ENCODE measurements around the gene POC1A. TPM values are rescaled to one million over a fixed set of nuclear protein-coding genes. Genes with fewer than 3 reads are reported as not detected.

POC1A gene
- total RNA-seq, 1 experiment from 2014 or later, result 29.0 TPM

DNA sequence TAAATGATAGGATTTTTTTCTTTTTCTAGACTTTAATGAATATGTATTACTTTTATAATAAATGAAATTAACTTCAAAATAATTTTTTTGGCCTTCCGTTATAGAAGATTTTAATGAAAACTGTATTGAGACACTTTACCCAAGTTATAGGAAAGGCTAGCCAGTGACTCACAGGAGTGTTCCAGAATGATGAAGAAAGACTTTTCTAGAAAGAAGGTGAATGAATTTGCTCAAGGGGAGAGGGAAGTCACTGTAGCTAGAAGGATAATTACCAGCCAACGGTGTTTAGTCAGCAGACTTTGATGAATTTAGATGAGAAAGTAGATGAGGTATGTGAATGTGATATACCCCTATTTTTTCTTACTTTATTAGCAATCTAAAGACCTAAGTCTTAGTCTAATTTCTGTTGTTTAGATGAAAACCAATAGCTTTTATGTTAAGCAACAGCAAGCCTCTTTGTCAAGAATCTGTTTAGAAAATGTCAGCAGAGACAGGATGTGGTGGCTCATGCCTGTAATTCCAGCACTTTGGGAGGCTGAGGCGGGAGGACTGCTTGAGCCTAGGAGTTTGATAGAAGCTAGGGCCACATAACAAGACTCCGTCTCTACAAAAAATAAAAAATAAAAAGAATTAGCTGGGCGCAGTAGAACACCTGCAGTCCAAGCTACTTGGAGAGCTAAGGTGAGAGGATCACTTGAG is 46.9 kb upstream of the POC1A start:
- Histone ChIP-seq H3K4me2 (ENCODE audit: insufficient read depth, insufficient read length, low read length) (no peak overlapping the region), H3K4ac (ENCODE audit: low read depth, low read length) (no peak overlapping the region), H3K23ac (ENCODE audit: insufficient read length, low read depth, low read length) (no peak overlapping the region), H4K5ac (ENCODE audit: insufficient read length, low read depth, low read length) (no peak overlapping the region), H3K56ac (ENCODE audit: insufficient read length, low read depth, low read length) (no peak overlapping the region), H3K27ac (ENCODE audit: insufficient read length, low read depth, low read length) (no peak overlapping the region), H2BK5ac (ENCODE audit: insufficient read length, low read length) (no peak overlapping the region), H3K23me2 (ENCODE audit: insufficient read length, low read depth, low read length, poor library complexity, severe bottlenecking) (peaks cover 7% of the 10 kb centered on the region), H3K4me1 (ENCODE audit: insufficient read depth, low read length) (no peaks in the 10 kb centered on the region), H3K27me3 (ENCODE audit: insufficient read depth, low read length) (no peaks in the 10 kb centered on the region), H4K91ac (ENCODE audit: insufficient read length, low read depth, low read length) (no peak overlapping the region), H2BK12ac (ENCODE audit: insufficient read length, low read depth, low read length) (no peak overlapping the region), H3T11ph (ENCODE audit: low read length) (no peak overlapping the region), H2AK5ac (ENCODE audit: insufficient read length, low read length) (no peak overlapping the region), H2BK120ac (ENCODE audit: low read depth, low read length, poor library complexity, severe bottlenecking) (no peak overlapping the region), H3K9me3 (ENCODE audit: control insufficient read depth, low read depth, low read length) (no peaks in the 10 kb centered on the region), H2AFZ (ENCODE audit: low read length) (no peak overlapping the region), H3K9ac (ENCODE audit: extremely low read depth, insufficient read length, low read length) (no peak overlapping the region), H3K18ac (ENCODE audit: insufficient read length, low read depth, low read length) (no peak overlapping the region), H4K20me1 (ENCODE audit: control insufficient read depth, insufficient read depth, insufficient read length) (no peaks in the 10 kb centered on the region), H3K79me2 (ENCODE audit: insufficient read depth, low read length) (no peaks in the 10 kb centered on the region), H4K8ac (replicated peaks; ENCODE audit: insufficient read length, low read depth, low read length) (no peak overlapping the region), H3K79me1 (ENCODE audit: insufficient read depth, low read depth, low read length, poor library complexity, severe bottlenecking) (no peaks in the 10 kb centered on the region), H2BK20ac (ENCODE audit: low read depth, low read length, poor library complexity, severe bottlenecking) (no peak overlapping the region), H3K14ac (ENCODE audit: insufficient read depth, low read length) (no peak overlapping the region), H2BK15ac (ENCODE audit: low read depth, low read length) (no peak overlapping the region)
- Mint-ChIP-seq H3K36me3 (ENCODE audit: insufficient read depth in 1 of 3, low read depth in 3 of 3) (peaks cover 30 to 69% (median 63%) of the 10 kb centered on the region in 3 experiments; a peak in 6 of 7 replicates), H3K27me3 (ENCODE audit: low read depth) (peaks cover 2% of the 10 kb centered on the region; the same call in 1 of the 2 replicates), H3K9me3 (no peaks in the 10 kb centered on the region), H3K4me3 (no peak overlapping the region), H3K27ac (no peak overlapping the region), H3K4me1 (peaks cover 16 to 17% of the 10 kb centered on the region in 2 experiments)
- TF ChIP-seq, protein P1, sequence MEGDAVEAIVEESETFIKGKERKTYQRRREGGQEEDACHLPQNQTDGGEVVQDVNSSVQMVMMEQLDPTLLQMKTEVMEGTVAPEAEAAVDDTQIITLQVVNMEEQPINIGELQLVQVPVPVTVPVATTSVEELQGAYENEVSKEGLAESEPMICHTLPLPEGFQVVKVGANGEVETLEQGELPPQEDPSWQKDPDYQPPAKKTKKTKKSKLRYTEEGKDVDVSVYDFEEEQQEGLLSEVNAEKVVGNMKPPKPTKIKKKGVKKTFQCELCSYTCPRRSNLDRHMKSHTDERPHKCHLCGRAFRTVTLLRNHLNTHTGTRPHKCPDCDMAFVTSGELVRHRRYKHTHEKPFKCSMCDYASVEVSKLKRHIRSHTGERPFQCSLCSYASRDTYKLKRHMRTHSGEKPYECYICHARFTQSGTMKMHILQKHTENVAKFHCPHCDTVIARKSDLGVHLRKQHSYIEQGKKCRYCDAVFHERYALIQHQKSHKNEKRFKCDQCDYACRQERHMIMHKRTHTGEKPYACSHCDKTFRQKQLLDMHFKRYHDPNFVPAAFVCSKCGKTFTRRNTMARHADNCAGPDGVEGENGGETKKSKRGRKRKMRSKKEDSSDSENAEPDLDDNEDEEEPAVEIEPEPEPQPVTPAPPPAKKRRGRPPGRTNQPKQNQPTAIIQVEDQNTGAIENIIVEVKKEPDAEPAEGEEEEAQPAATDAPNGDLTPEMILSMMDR (conservative IDR thresholded peaks at IDR 0.05), result no peak
- no CpG with 5 or more reads among the region's 5 CpGs for WGBS (ENCODE audit: extremely low coverage, insufficient read length, low lambda C conversion rate)
- no peak for DNase-seq

Measured in H9 (cell line).